SW480 (cell line): ENCODE data around the gene ERCC8.

Experiments used
- DNase-seq: peaks from one replicate; pipeline ENCODE4 v3.0.0-alpha.2; 2016; ENCODE audit warnings: low spot score

Gene ERCC8

GRCh38 chr5:60835554-60835953, 109.3 kb downstream of the ERCC8 start:
- no peak for DNase-seq

GRCh38 chr5:60833520-60833919, 111.3 kb downstream of the ERCC8 start:
- no peak for DNase-seq

GRCh38 chr5:60830581-60831127, 114.2 kb downstream of the ERCC8 start:
- DNase-seq: no peak

DNA sequence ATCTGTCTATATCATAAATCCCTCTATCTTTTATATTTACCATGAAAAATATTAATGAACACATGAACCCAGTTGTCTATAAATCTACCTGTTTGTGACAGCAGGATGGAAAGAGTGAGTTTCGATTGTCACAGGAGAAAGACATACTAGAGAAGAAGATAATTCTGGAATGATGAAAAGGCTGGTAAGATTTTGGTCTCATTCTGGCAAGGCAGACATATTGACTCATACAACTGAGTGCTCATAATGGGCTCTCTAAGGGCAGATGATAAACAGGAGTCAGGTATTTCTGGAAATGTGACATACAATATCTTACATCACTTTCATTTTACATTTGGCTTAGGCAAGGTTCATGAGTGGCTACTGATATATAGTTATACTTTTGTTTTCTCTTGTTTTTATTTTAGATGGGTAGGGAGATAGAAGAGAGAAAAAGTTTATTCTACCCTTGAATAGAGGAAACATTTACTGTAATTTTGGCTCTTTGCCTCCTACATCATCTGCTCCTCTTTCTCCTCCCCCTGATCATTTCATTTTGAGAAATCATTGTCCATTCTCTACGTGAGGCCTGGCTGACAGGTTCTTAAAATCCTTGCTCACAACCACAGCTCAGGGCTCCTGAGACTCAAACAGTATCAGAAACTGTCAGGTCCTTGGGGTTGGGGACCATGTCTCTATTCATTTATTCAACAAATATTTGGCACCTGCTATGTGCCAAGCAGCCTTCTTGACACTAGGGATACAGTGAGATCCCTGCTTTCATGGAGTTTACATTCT, 115.2 kb downstream of the ERCC8 start:
- DNase-seq: no peak

GRCh38 chr5:60827201-60827600, 117.7 kb downstream of the ERCC8 start:
- no peak for DNase-seq

GRCh38 chr5:60826653-60827052, 118.2 kb downstream of the ERCC8 start:
- no peak for DNase-seq
